ENCODE results near the gene TAB3.

The TAB3 gene

DNA sequence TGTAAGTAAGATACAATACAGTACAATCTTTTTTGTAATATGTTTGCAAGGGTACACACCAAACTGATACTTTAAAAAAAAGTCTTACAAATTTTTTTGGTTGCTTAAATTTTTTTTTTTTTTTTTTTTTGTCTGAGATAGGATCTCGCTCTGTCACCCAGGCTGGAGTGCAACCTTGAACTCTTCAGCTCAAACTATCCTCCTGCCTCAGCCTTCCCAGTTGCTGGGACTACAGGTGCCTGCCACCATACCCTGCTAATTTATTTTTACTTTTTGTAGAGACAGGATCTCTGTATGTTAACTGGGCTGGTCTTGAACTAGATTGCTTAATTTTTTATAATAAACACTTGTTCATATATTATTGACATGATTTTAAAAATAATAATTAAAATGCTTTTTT lies 41.1 kb upstream of the TAB3 start:
- no peaks in the 10 kb centered on the region for H3K27me3 Mint-ChIP-seq (ENCODE audit: low read depth, poor library complexity)
- no peaks in the 10 kb centered on the region for H3K4me1 Mint-ChIP-seq
- H3K9me3 Mint-ChIP-seq, result peaks cover 27% of the 10 kb centered on the region
- no peak for DNase-seq
- H3K27ac Mint-ChIP-seq, result no peak overlapping the region
- TF ChIP-seq CTCF (IDR thresholded peaks at IDR 0.05), result no peak
- H3K4me3 Mint-ChIP-seq, result no peak overlapping the region
- no peaks in the 10 kb centered on the region for H3K36me3 Mint-ChIP-seq (ENCODE audit: low read depth)

- Mint-ChIP-seq H3K4me1 (no peaks in the 10 kb centered on the region), H3K4me3 (no peak overlapping the region), H3K9me3 (peaks cover 8% of the 10 kb centered on the region), H3K27ac (no peak overlapping the region), H3K36me3 (ENCODE audit: low read depth) (no peaks in the 10 kb centered on the region), H3K27me3 (ENCODE audit: low read depth, poor library complexity) (no peaks in the 10 kb centered on the region)
- TF ChIP-seq CTCF (IDR thresholded peaks at IDR 0.05), result no peak
- DNase-seq, result no peak
These were observed 31.2 kb upstream of the TAB3 start for GRCh38 chrX:30920271-30920670.

DNA sequence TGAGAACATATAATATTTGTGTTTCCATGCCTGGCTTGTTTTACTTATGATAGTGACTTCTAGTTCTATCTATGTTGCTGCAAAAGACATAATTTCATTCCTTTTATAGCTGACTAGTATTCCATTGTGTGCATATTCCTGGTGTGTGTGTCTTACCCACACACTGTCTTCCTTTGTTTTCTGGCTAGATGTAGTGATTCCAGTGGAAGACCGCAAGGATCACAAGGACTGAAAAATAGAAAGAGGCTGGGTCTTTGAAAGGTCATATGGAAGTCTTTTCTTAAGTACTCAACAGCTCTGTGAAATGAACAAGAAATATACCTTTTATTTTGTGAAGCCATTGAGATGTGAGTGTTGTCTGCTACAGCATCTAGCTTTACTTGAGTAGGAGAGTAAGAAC lies 29.4 kb upstream of the TAB3 start:
- no peak for TF ChIP-seq CTCF (IDR thresholded peaks at IDR 0.05)
- no peak overlapping the region for H3K27ac Mint-ChIP-seq
- H3K9me3 Mint-ChIP-seq, result peaks cover 11% of the 10 kb centered on the region
- no peaks in the 10 kb centered on the region for H3K36me3 Mint-ChIP-seq (ENCODE audit: low read depth)
- H3K4me1 Mint-ChIP-seq, result no peaks in the 10 kb centered on the region
- no peak overlapping the region for H3K4me3 Mint-ChIP-seq
- no peaks in the 10 kb centered on the region for H3K27me3 Mint-ChIP-seq (ENCODE audit: low read depth, poor library complexity)
- no peak for DNase-seq

DNA sequence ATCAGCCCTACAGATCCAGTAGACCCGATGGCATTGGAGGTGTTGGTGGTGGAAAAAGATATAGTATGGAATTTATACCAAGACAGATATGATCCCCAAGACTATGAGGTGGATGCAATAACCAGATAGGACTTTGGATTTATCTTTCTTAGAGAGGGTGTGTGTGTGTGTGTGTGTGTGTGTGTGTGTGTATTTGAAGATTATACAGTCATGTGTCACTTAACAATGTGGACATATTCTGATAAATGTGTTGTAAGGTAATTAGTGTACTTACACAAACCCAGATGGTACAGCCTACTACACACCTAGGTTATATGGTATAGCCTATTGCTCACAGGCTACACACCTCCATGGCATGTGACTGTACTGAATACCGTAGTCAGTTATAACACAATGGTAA lies 24.4 kb upstream of the TAB3 start:
- peaks cover 3% of the 10 kb centered on the region for H3K27me3 Mint-ChIP-seq (ENCODE audit: low read depth, poor library complexity)
- DNase-seq, result no peak
- no peak overlapping the region for H3K4me3 Mint-ChIP-seq
- H3K27ac Mint-ChIP-seq, result no peak overlapping the region
- no peaks in the 10 kb centered on the region for H3K36me3 Mint-ChIP-seq (ENCODE audit: low read depth)
- H3K9me3 Mint-ChIP-seq, result peaks cover 7% of the 10 kb centered on the region
- TF ChIP-seq CTCF (IDR thresholded peaks at IDR 0.05), result no peak
- no peaks in the 10 kb centered on the region for H3K4me1 Mint-ChIP-seq

GRCh38 chrX:30910124-30910860 lies 21.2 kb upstream of the TAB3 start:
- H3K27me3 Mint-ChIP-seq (ENCODE audit: low read depth, poor library complexity), result peaks cover 3% of the 10 kb centered on the region
- no peaks in the 10 kb centered on the region for H3K36me3 Mint-ChIP-seq (ENCODE audit: low read depth)
- H3K9me3 Mint-ChIP-seq, result peaks cover 12% of the 10 kb centered on the region
- no peak for TF ChIP-seq CTCF (IDR thresholded peaks at IDR 0.05)
- no peak for DNase-seq
- H3K4me3 Mint-ChIP-seq, result no peak overlapping the region
- no peak overlapping the region for H3K27ac Mint-ChIP-seq
- no peaks in the 10 kb centered on the region for H3K4me1 Mint-ChIP-seq

GRCh38 chrX:30906726-30907125 lies 17.7 kb upstream of the TAB3 start:
- Mint-ChIP-seq H3K4me3 (no peak overlapping the region), H3K9me3 (peaks cover 23% of the 10 kb centered on the region), H3K27ac (no peak overlapping the region), H3K27me3 (ENCODE audit: low read depth, poor library complexity) (peaks cover 3% of the 10 kb centered on the region), H3K4me1 (no peaks in the 10 kb centered on the region), H3K36me3 (ENCODE audit: low read depth) (no peaks in the 10 kb centered on the region)
- TF ChIP-seq CTCF (IDR thresholded peaks at IDR 0.05), result no peak
- no peak for DNase-seq

All from nephron progenitor cell (in vitro differentiated cells).